ENCODE data around the gene C5AR2. TPM values are rescaled to one million over a fixed set of nuclear protein-coding genes. Genes with fewer than 3 reads are reported as not detected.

Gene C5AR2
- total RNA-seq, 1 experiment from 2014 or later, result 0.22 TPM

DNA sequence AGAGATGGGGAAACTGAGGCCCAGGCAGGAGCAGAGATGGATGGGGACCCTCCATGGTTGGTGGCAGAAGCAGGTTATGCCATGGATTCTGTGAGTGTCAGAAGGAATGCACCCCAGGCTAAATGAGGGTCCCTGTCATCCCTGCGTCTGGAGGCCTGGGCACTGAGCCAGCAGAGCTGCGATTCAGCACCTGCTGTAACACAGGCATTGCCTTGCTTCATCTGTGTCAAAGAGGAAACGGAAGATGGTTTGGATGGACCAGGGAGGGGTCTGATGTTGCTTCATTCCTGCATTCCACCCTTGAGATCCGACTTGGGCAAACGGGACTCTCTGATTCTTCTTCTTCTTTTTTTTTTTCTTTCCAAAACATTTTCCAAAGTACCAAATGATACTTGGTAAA lies 21.2 kb upstream of the C5AR2 start:
- ATAC-seq (no peak), DNase-seq (ENCODE audit: low spot score) (no peak)
- Mint-ChIP-seq H3K9me3 (peaks cover 8% of the 10 kb centered on the region; the same call in 1 of the 2 replicates), H3K4me3 (no peak overlapping the region), H3K27me3 (ENCODE audit: low read depth) (peaks cover 19% of the 10 kb centered on the region), H3K4me1 (peaks cover 5% of the 10 kb centered on the region; the same call in 1 of the 2 replicates), H3K27ac (no peak overlapping the region), H3K36me3 (no peaks in the 10 kb centered on the region)
- ChIA-PET CTCF (no interaction called here), POLR2A (no interaction called here)
- peak; percentile 99 for TF ChIP-seq GABPB1 (CRISPR knock-in tag; IDR thresholded peaks at IDR 0.05)
- TF ChIP-seq, protein P1, sequence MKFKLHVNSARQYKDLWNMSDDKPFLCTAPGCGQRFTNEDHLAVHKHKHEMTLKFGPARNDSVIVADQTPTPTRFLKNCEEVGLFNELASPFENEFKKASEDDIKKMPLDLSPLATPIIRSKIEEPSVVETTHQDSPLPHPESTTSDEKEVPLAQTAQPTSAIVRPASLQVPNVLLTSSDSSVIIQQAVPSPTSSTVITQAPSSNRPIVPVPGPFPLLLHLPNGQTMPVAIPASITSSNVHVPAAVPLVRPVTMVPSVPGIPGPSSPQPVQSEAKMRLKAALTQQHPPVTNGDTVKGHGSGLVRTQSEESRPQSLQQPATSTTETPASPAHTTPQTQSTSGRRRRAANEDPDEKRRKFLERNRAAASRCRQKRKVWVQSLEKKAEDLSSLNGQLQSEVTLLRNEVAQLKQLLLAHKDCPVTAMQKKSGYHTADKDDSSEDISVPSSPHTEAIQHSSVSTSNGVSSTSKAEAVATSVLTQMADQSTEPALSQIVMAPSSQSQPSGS (CRISPR knock-in tag; IDR thresholded peaks at IDR 0.05; ENCODE audit: borderline replicate concordance, low read depth), result no peak
- TF ChIP-seq E2F1 (CRISPR knock-in tag; IDR thresholded peaks at IDR 0.05), result no peak
- no peak for TF ChIP-seq ZNF423 (CRISPR knock-in tag; IDR thresholded peaks at IDR 0.05)
- TF ChIP-seq TCF7 (CRISPR knock-in tag; IDR thresholded peaks at IDR 0.05; ENCODE audit: low read depth), result no peak

DNA sequence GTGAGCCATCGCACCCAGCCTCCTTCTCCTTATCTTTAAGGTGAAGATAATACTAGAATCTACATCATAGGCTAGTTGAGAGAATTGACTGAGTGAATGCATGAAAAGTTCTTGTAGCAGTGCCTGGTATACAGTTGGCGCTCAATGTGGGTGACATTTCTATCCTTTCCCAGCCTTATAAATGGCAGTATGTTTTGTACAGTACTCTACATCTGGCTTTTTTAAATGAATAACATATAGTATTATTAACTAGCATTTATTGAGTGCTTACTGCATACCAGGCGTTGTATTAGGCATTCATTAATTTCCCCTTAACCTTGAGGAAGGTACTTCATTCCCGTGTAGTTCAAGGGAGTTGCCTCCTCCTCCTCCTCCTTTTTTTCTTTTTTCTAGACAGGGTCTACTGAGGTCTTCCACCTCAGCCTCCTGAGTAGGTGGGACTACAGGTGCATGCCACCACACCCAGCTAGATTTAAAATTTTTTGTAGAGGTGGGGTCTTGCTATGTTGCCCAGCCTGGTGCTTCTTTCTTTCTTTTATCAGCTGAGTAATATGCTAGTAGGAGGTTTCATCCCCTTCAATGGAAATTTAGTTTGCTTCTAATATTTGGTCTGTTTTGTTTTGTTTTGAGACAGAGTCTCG lies 19.5 kb upstream of the C5AR2 start:
- peaks cover 11% of the 10 kb centered on the region; the same call in 1 of the 2 replicates for H3K27me3 Mint-ChIP-seq (ENCODE audit: low read depth)
- peaks cover 5% of the 10 kb centered on the region; the same call in 1 of the 2 replicates for H3K4me1 Mint-ChIP-seq
- CTCF ChIA-PET, result interaction anchor here (1.8 kb wide), 1 partner anchor 36 kb away, joined by 4 read pairs; the partner anchor contains the start of gene DHX34
- no peak overlapping the region for H3K27ac Mint-ChIP-seq
- POLR2A ChIA-PET, result no interaction called here
- ATAC-seq (no peak), DNase-seq (ENCODE audit: low spot score) (no peak)
- peaks cover 8% of the 10 kb centered on the region; the same call in 1 of the 2 replicates for H3K9me3 Mint-ChIP-seq
- H3K36me3 Mint-ChIP-seq, result no peaks in the 10 kb centered on the region
- no peak overlapping the region for H3K4me3 Mint-ChIP-seq
- TF ChIP-seq, protein P2, sequence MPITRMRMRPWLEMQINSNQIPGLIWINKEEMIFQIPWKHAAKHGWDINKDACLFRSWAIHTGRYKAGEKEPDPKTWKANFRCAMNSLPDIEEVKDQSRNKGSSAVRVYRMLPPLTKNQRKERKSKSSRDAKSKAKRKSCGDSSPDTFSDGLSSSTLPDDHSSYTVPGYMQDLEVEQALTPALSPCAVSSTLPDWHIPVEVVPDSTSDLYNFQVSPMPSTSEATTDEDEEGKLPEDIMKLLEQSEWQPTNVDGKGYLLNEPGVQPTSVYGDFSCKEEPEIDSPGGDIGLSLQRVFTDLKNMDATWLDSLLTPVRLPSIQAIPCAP (CRISPR knock-in tag; IDR thresholded peaks at IDR 0.05), result no peak
- no peak for TF ChIP-seq RELA (CRISPR knock-in tag; IDR thresholded peaks at IDR 0.05; ENCODE audit: borderline replicate concordance)
- TF ChIP-seq, protein P3, sequence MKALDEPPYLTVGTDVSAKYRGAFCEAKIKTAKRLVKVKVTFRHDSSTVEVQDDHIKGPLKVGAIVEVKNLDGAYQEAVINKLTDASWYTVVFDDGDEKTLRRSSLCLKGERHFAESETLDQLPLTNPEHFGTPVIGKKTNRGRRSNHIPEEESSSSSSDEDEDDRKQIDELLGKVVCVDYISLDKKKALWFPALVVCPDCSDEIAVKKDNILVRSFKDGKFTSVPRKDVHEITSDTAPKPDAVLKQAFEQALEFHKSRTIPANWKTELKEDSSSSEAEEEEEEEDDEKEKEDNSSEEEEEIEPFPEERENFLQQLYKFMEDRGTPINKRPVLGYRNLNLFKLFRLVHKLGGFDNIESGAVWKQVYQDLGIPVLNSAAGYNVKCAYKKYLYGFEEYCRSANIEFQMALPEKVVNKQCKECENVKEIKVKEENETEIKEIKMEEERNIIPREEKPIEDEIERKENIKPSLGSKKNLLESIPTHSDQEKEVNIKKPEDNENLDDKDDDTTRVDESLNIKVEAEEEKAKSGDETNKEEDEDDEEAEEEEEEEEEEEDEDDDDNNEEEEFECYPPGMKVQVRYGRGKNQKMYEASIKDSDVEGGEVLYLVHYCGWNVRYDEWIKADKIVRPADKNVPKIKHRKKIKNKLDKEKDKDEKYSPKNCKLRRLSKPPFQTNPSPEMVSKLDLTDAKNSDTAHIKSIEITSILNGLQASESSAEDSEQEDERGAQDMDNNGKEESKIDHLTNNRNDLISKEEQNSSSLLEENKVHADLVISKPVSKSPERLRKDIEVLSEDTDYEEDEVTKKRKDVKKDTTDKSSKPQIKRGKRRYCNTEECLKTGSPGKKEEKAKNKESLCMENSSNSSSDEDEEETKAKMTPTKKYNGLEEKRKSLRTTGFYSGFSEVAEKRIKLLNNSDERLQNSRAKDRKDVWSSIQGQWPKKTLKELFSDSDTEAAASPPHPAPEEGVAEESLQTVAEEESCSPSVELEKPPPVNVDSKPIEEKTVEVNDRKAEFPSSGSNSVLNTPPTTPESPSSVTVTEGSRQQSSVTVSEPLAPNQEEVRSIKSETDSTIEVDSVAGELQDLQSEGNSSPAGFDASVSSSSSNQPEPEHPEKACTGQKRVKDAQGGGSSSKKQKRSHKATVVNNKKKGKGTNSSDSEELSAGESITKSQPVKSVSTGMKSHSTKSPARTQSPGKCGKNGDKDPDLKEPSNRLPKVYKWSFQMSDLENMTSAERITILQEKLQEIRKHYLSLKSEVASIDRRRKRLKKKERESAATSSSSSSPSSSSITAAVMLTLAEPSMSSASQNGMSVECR (CRISPR knock-in tag; IDR thresholded peaks at IDR 0.05; ENCODE audit: borderline replicate concordance), result no peak
- TF ChIP-seq CBFB (CRISPR knock-in tag; IDR thresholded peaks at IDR 0.05; ENCODE audit: low read depth), result no peak
- TF ChIP-seq, protein P4, sequence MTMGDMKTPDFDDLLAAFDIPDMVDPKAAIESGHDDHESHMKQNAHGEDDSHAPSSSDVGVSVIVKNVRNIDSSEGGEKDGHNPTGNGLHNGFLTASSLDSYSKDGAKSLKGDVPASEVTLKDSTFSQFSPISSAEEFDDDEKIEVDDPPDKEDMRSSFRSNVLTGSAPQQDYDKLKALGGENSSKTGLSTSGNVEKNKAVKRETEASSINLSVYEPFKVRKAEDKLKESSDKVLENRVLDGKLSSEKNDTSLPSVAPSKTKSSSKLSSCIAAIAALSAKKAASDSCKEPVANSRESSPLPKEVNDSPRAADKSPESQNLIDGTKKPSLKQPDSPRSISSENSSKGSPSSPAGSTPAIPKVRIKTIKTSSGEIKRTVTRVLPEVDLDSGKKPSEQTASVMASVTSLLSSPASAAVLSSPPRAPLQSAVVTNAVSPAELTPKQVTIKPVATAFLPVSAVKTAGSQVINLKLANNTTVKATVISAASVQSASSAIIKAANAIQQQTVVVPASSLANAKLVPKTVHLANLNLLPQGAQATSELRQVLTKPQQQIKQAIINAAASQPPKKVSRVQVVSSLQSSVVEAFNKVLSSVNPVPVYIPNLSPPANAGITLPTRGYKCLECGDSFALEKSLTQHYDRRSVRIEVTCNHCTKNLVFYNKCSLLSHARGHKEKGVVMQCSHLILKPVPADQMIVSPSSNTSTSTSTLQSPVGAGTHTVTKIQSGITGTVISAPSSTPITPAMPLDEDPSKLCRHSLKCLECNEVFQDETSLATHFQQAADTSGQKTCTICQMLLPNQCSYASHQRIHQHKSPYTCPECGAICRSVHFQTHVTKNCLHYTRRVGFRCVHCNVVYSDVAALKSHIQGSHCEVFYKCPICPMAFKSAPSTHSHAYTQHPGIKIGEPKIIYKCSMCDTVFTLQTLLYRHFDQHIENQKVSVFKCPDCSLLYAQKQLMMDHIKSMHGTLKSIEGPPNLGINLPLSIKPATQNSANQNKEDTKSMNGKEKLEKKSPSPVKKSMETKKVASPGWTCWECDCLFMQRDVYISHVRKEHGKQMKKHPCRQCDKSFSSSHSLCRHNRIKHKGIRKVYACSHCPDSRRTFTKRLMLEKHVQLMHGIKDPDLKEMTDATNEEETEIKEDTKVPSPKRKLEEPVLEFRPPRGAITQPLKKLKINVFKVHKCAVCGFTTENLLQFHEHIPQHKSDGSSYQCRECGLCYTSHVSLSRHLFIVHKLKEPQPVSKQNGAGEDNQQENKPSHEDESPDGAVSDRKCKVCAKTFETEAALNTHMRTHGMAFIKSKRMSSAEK (CRISPR knock-in tag; IDR thresholded peaks at IDR 0.05; ENCODE audit: borderline replicate concordance), result no peak
- TF ChIP-seq MLX (CRISPR knock-in tag; IDR thresholded peaks at IDR 0.05), result no peak
- TF ChIP-seq, protein P5, sequence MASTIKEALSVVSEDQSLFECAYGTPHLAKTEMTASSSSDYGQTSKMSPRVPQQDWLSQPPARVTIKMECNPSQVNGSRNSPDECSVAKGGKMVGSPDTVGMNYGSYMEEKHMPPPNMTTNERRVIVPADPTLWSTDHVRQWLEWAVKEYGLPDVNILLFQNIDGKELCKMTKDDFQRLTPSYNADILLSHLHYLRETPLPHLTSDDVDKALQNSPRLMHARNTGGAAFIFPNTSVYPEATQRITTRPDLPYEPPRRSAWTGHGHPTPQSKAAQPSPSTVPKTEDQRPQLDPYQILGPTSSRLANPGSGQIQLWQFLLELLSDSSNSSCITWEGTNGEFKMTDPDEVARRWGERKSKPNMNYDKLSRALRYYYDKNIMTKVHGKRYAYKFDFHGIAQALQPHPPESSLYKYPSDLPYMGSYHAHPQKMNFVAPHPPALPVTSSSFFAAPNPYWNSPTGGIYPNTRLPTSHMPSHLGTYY (CRISPR knock-in tag; IDR thresholded peaks at IDR 0.05), result no peak
- no peak for TF ChIP-seq FOXP1 (CRISPR knock-in tag; IDR thresholded peaks at IDR 0.05; ENCODE audit: borderline replicate concordance)
- no peak for TF ChIP-seq SP1 (CRISPR knock-in tag; conservative IDR thresholded peaks at IDR 0.05)
- no peak for TF ChIP-seq ZNF423 (CRISPR knock-in tag; IDR thresholded peaks at IDR 0.05)
- TF ChIP-seq TCF7 (CRISPR knock-in tag; IDR thresholded peaks at IDR 0.05; ENCODE audit: low read depth), result no peak
- no peak for TF ChIP-seq NFATC4 (CRISPR knock-in tag; IDR thresholded peaks at IDR 0.05)
- TF ChIP-seq IRF2 (CRISPR knock-in tag; IDR thresholded peaks at IDR 0.05; ENCODE audit: borderline replicate concordance, low read depth), result no peak
- no peak for TF ChIP-seq ATF6 (CRISPR knock-in tag; IDR thresholded peaks at IDR 0.05)

Data from WTC11 (cell line).